Retinal pigment epithelial cell (primary cell): ENCODE measurements around the gene MGAT5B.

Source experiments
- DNase-seq: peaks from one replicate; pipeline ENCODE4 v3.0.0-alpha.2; 2010; ENCODE audit warnings: low read depth
- H3K4me3 ChIP-seq: 2 replicates; pipeline ENCODE4 v1.5.1; 2011; ENCODE audit warnings: mild to moderate bottlenecking, low read length, control low read depth, moderate library complexity
- TF ChIP-seq, protein P1 (sequence below): conservative IDR thresholded peaks from 2 replicates; pipeline ENCODE4 v1.5.1; 2011; ENCODE audit warnings: low read depth, low read length, control low read depth, inconsistent platforms

The MGAT5B gene

DNA sequence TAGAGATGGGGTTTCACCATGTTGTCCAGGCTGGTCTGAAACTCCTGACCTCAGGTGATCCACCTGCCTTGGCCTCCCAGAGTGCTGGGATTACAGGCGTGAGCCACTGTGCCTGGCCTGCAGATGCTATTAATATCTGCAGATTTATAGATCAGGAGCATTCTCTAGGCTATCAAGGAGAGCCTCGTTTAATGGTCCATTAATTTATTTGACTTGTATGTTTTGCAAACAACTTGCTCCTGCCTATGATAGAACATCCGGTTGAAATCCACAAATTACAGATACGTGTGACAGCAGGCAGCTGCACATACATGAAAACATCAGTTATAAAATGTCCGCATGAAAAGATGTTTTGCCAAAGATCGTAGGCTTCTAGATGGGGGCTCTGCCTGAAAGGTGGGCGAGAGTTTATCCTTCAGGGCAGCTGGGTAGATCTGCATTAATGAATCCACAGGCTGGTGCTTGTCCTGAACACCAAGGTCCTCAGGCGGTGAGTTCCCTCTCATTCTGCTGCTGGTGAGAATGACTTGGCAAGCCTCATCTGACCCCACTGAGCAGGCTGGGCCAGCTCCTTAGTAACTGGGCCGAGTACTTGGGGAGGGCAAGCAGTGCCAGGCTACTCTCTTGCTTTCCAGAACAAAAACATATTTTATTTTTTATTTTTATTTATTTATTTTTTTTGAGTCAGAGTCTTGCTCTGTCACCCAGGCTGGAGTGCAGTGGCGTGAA is 37.1 kb upstream of the MGAT5B start:
- TF ChIP-seq, protein P1, sequence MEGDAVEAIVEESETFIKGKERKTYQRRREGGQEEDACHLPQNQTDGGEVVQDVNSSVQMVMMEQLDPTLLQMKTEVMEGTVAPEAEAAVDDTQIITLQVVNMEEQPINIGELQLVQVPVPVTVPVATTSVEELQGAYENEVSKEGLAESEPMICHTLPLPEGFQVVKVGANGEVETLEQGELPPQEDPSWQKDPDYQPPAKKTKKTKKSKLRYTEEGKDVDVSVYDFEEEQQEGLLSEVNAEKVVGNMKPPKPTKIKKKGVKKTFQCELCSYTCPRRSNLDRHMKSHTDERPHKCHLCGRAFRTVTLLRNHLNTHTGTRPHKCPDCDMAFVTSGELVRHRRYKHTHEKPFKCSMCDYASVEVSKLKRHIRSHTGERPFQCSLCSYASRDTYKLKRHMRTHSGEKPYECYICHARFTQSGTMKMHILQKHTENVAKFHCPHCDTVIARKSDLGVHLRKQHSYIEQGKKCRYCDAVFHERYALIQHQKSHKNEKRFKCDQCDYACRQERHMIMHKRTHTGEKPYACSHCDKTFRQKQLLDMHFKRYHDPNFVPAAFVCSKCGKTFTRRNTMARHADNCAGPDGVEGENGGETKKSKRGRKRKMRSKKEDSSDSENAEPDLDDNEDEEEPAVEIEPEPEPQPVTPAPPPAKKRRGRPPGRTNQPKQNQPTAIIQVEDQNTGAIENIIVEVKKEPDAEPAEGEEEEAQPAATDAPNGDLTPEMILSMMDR, result no peak
- DNase-seq, result no peak
- no peak overlapping the region for H3K4me3 ChIP-seq

DNA sequence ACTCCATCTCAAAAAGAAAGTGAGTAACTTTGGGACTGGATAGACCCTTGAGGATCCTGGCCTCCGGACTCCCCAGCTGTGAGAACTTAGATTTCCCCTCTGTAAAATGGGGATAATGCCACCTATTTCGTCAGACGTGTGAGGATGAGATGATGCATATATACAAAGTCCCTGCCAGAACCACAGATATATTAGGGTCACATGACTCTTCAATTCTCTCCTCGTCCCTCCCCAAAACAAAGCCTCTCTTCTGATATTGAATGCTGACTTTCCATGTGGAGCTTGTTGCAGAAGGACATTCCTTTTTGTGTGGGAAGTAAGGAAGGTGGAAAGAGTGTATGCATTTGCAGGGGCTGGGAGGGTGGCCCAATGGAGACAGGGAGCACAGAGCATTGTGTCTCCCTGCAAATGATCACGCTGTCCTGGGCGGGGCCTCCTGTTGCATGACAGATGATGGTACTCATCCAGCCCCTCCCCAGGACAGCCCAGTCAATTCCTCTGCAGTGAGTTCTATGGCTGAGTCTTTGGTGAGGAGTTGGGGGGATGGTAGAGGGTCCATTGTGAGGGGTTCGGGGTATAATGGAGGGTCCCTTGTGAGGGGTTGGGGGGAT is 35.1 kb upstream of the MGAT5B start:
- no peak overlapping the region for H3K4me3 ChIP-seq
- TF ChIP-seq, protein P1, result no peak
- no peak for DNase-seq

DNA sequence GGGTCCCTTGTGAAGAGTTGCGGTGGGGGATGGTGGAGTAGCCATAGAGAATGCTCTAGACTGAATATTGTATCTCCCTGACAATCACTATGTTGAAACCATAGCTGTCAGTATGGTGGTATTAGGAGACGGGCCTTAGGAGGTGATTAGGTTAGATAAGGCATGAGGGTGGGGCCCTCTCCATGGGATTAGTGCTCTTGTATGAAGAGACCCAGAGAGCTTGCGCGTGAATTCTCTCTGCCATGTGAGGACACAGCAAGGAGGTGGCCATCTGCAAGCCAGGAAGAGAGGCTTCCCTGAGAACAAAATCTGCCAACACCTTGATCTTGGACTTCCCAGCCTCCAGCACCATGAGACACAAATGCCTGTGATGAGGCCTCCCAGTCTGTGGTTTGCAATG is 34.5 kb upstream of the MGAT5B start:
- no peak for DNase-seq
- TF ChIP-seq, protein P1, result no peak
- H3K4me3 ChIP-seq, result no peak overlapping the region

DNA sequence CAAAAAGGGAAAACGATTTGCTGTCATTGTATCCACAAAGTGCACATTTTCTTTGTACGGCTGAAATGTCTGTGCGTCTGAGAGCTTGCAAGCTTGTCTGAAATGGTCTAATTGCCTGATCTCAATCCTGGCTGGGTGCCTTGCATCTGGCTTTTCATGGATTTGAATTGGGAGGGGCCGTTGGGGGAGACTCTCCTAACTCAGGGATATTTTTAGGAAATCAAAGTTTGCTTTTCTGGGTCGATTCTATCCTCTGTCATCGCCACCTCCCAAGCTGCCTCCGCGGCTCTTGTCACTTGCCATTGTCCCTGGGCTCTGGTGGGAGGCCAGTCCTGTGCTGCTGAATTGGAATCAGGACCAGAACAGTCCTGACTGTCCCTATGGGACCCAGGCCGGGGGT is 33.3 kb upstream of the MGAT5B start:
- TF ChIP-seq, protein P1, result no peak
- DNase-seq, result no peak
- no peak overlapping the region for H3K4me3 ChIP-seq

DNA sequence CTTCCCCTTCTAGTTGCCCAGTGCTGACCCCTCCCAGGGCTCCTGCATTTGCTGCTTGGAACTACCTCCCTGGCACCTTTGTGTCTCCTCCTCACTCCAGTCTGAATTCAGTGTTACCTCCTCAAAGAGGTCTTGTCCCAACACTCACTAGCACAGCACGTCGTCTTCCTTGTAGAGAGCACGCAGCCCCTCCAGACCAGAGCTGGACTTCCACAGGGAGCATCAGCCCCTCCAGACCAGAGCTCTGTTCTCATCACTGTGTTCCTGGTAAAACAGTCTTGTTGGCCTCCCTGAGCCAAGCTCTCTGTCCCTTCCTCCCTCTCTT is 27.8 kb upstream of the MGAT5B start:
- H3K4me3 ChIP-seq, result no peak overlapping the region
- DNase-seq, result no peak
- TF ChIP-seq, protein P1, result peak; percentile 3

DNA sequence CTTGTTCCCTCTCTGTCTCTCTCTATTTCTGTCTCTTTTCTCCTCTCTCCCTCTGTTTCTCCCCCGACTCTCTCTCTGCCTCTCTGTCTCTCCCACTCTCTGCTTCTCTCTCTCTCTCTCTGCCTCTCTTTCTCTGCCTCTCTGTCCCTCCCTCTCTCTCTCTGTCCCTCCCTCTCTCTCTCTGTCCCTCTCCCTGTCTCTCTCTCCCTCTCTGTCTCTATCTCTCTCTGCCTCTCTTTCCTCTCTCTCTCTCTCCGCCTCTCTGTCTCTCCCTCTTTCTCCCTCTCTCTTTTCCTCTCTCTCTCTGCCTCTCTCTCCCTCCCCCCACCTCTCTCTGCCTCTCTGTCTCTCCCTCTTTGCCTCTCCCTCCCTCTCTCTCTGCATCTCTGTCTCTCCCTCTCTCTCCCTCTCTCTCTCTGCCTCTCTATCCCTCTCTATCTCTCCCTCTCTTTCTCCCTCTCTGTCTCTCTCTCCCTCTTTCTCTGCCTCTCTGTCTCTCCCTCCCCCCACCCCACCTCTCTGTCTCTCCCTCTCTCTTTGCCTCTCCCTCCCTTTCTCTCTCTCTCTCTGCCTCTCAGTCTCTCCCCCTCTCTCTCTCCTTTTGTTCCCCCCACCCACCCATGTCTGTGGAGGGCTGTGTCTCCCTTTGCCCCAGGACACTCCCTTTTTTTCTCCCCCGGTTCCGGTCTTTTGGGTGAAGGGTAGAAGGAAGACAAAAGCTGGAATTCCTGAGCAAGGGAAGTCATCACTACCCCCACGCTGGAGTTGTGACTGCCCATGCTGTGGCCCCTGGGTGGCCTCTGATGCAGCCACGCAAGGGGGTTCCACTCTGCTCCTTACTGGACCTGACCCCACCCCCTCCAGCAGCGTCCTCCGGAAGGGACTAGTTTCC is 27.1 kb upstream of the MGAT5B start:
- no peak for DNase-seq
- no peak overlapping the region for H3K4me3 ChIP-seq
- TF ChIP-seq, protein P1, result no peak
